GM21723 (cell line): ENCODE data around the gene F11.
"Not testable (repeated sequence)": the region's sequence is repeated elsewhere in the genome, so short reads cannot be mapped to it uniquely, and the experiment has no call there.

Experiments used
- ATAC-seq: cut with Tn5 transposase; IDR thresholded peaks from one replicate; pipeline ENCODE4 v1.9.1; 2021; ENCODE audit warnings: mild to moderate bottlenecking, moderate library complexity; ENCODE audit not compliant: unreplicated experiment

Gene F11

GRCh38 chr4:186249785-186250754, 15.9 kb upstream of the F11 start:
- no peak for ATAC-seq

GRCh38 chr4:186250760-186251159, 15.2 kb upstream of the F11 start:
- ATAC-seq, result no peak

GRCh38 chr4:186255122-186255521, 10.9 kb upstream of the F11 start:
- ATAC-seq, result no peak

GRCh38 chr4:186258216-186258811, 7.7 kb upstream of the F11 start:
- no peak for ATAC-seq

- no peak for ATAC-seq
Observed at GRCh38 chr4:186260117-186260503, 5.9 kb upstream of the F11 start.

- ATAC-seq, result no peak
Observed at GRCh38 chr4:186260504-186261448, 5.2 kb upstream of the F11 start.

GRCh38 chr4:186264660-186265059, 1.3 kb upstream of the F11 start:
- no peak for ATAC-seq

GRCh38 chr4:186265250-186265649, 739 bp upstream of the F11 start:
- ATAC-seq, result not testable (repeated sequence)

- ATAC-seq, result no peak
Observed at GRCh38 chr4:186266729-186267456, 904 bp downstream of the F11 start.

GRCh38 chr4:186271081-186271678, 5.2 kb downstream of the F11 start:
- ATAC-seq, result no peak

- ATAC-seq, result no peak
Observed at GRCh38 chr4:186272699-186273391, 6.9 kb downstream of the F11 start.

- ATAC-seq, result not testable (repeated sequence)
Observed at GRCh38 chr4:186273392-186273789, 7.4 kb downstream of the F11 start.

- no peak for ATAC-seq
Observed at GRCh38 chr4:186283311-186283710, 17.3 kb downstream of the F11 start.

GRCh38 chr4:186285147-186285546, 19.2 kb downstream of the F11 start:
- no peak for ATAC-seq

- no peak for ATAC-seq
Observed at GRCh38 chr4:186286581-186286980, 20.6 kb downstream of the F11 start.

- ATAC-seq, result no peak
Observed at GRCh38 chr4:186291256-186291890, 25.4 kb downstream of the F11 start.

GRCh38 chr4:186294160-186294559, 28.2 kb downstream of the F11 start:
- no peak for ATAC-seq

- ATAC-seq, result no peak
Observed at GRCh38 chr4:186296481-186296880, 30.5 kb downstream of the F11 start.
